SK-N-MC (cell line): ENCODE data around the gene GDPD5.

ENCODE experiments used
- EZH2 ChIP-seq: fragments of 200-600 bp; sonication (generic); IDR thresholded peaks from one replicate; pipeline ENCODE4 v1.6.1; 2017; ENCODE audit warnings: antibody characterized with exemption
- POLR2AphosphoS5 ChIP-seq: IDR thresholded peaks from 2 replicates; pipeline ENCODE4 v1.6.1; 2012; ENCODE audit warnings: mild to moderate bottlenecking, low read depth, low read length, borderline replicate concordance

DNA sequence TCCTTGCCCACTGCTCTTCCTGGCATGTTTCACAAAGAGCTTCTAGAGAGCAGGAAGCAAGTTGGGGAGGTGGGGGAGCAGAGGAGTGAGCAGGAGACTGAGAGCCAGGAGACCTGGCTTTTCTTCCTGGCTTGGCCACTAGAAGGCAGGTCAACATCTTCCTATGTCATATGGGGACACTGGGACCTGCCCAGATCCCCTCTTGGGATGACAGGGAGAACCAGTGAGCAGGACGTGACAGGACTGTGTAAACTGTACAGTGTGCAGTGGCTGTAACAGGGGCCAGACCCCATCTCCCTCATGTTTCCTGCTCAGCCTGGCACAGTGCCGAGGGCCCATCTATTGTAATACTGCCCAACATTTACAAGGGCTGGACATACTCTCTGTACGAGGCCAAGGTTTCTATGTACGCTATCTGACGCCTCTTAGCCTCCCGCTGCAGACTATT lies 29.4 kb downstream of the GDPD5 start:
- no peak for TF ChIP-seq EZH2
- no peak for TF ChIP-seq POLR2AphosphoS5
